Endothelial cell of umbilical vein (primary cell): Measurements from ENCODE around the gene AGBL4. TPM values are rescaled to one million over a fixed set of nuclear protein-coding genes. Genes with fewer than 3 reads are reported as not detected.

Experiments
- BruUV-seq: library from RNA; stranded (reverse); fragments of 400-500 nt; replicated peaks from 2 replicates; lab custom pipeline; 2021; lab: Mats Ljungman, UMichigan
- CTCF ChIA-PET: fragments of 300-600, 350-600 bp; sonication (Branson Sonifier 250); formaldehyde crosslinking; loops from one replicate; lab custom pipeline; 2021; ENCODE audit warnings: antibody characterized with exemption, inconsistent platforms; lab: Charles Lee
- POLR2A ChIA-PET: fragments of 300-600, 350-600 bp; sonication (Branson Sonifier 250); formaldehyde crosslinking; loops from one replicate; lab custom pipeline; 2021; ENCODE audit warnings: antibody characterized with exemption, inconsistent platforms; lab: Charles Lee
- DNase-seq: peaks from one replicate; pipeline ENCODE4 v3.0.0-alpha.2; 2011; ENCODE audit warnings: low read depth, low spot score
- FAIRE-seq: peaks from 2 replicates; lab custom pipeline; 2011; peaks lifted over from hg19 to GRCh38; lab: Jason Lieb, UNC
- H2AFZ ChIP-seq: 2 replicates; pipeline ENCODE4 v1.6.0; 2012; ENCODE audit warnings: low read depth, low read length, control low read depth, inconsistent platforms
- H3K27ac ChIP-seq: 2 replicates; pipeline ENCODE4 v1.5.1; 2011; ENCODE audit warnings: low read depth, mild to moderate bottlenecking, control low read depth, low read length, moderate library complexity; ENCODE audit not compliant: insufficient read depth
- H3K27me3 ChIP-seq, 2 experiments: 2 replicates each; pipeline versions ENCODE4 v1.6.0 to v1.6.1; 2011; ENCODE audit warnings: low read length in 2 of 2, mixed read lengths in 1 of 2; ENCODE audit not compliant: control insufficient read depth in 2 of 2, insufficient read depth in 2 of 2
- H3K36me3 ChIP-seq, 2 experiments: 2 replicates in 1 of 2; 3 replicates in 1 of 2; pipeline ENCODE4 v1.5.1; 2011; ENCODE audit warnings: low read length in 2 of 2, mild to moderate bottlenecking in 1 of 2, moderate library complexity in 1 of 2; ENCODE audit not compliant: control insufficient read depth in 2 of 2, insufficient read depth in 2 of 2; ENCODE audit errors: extremely low read depth in 1 of 2
- H3K4me1 ChIP-seq: 3 replicates; pipeline ENCODE4 v1.5.1; 2011; ENCODE audit warnings: mild to moderate bottlenecking, low read length; ENCODE audit not compliant: control insufficient read depth, insufficient read depth; ENCODE audit errors: extremely low read depth
- H3K4me2 ChIP-seq: 2 replicates; pipeline ENCODE4 v1.6.1; 2011; ENCODE audit warnings: low read length, control low read depth, mixed read lengths; ENCODE audit not compliant: insufficient read depth
- H3K4me3 ChIP-seq, 3 experiments: fragments of 200-600 bp in 1 of 3; sonication (generic), shearing (Covaris generic) in 1 of 3; replicated peaks in 1 of 3; 2 replicates each; pipeline ENCODE4 v1.5.1; 2011 to 2016; ENCODE audit warnings: control low read depth in 3 of 3, low read length in 3 of 3, mild to moderate bottlenecking in 2 of 3, inconsistent platforms in 1 of 3, low read depth in 1 of 3, moderate library complexity in 1 of 3; ENCODE audit not compliant: insufficient read depth in 1 of 3
- H3K79me2 ChIP-seq: 2 replicates; pipeline ENCODE4 v1.6.0; 2012; ENCODE audit warnings: low read length, inconsistent platforms; ENCODE audit not compliant: control insufficient read depth, insufficient read depth
- H3K9ac ChIP-seq: replicated peaks from 2 replicates; pipeline ENCODE3; 2011; ENCODE audit warnings: low read length, control low read depth; ENCODE audit not compliant: insufficient read depth; ENCODE audit errors: extremely low read depth
- H3K9me1 ChIP-seq: replicated peaks from 3 replicates; pipeline ENCODE4 v1.6.0; 2011; ENCODE audit warnings: mild to moderate bottlenecking, low read length; ENCODE audit not compliant: control insufficient read depth, insufficient read depth; ENCODE audit errors: extremely low read depth
- H3K9me3 ChIP-seq: replicated peaks from 2 replicates; pipeline ENCODE4 v1.5.1; 2012; ENCODE audit warnings: low read length, inconsistent platforms; ENCODE audit not compliant: control insufficient read depth, insufficient read depth
- H4K20me1 ChIP-seq: replicated peaks from 2 replicates; pipeline ENCODE3; 2011; ENCODE audit warnings: mild to moderate bottlenecking, low read length; ENCODE audit not compliant: control insufficient read depth, insufficient read depth; ENCODE audit errors: extremely low read depth
- EZH2 ChIP-seq: IDR thresholded peaks from 2 replicates; pipeline ENCODE4 v1.6.1; 2012; ENCODE audit warnings: borderline replicate concordance, low read depth, mild to moderate bottlenecking, moderate library complexity, low read length, inconsistent platforms; ENCODE audit not compliant: severe bottlenecking
- FOS ChIP-seq: IDR thresholded peaks from 2 replicates; pipeline ENCODE4 v1.6.1; 2011; ENCODE audit warnings: mild to moderate bottlenecking, low read length, moderate library complexity, borderline replicate concordance; ENCODE audit not compliant: insufficient read depth
- GATA2 ChIP-seq: IDR thresholded peaks from 2 replicates; pipeline ENCODE4 v1.7.0; 2011; ENCODE audit warnings: low read depth, mild to moderate bottlenecking, moderate library complexity, mixed read lengths, low read length; ENCODE audit not compliant: insufficient read length, insufficient read depth
- JUN ChIP-seq: IDR thresholded peaks from 2 replicates; pipeline ENCODE4 v1.6.1; 2011; ENCODE audit warnings: borderline replicate concordance, low read depth; ENCODE audit not compliant: insufficient read length, insufficient read depth
- MYC ChIP-seq: IDR thresholded peaks from one replicate; pipeline ENCODE4 v1.6.1; 2011; ENCODE audit warnings: mild to moderate bottlenecking, low read depth, low read length
- POLR2A ChIP-seq: IDR thresholded peaks from 2 replicates; pipeline ENCODE4 v1.6.1; 2012; ENCODE audit warnings: low read depth, mild to moderate bottlenecking, control low read depth, low read length
- POLR2AphosphoS5 ChIP-seq: IDR thresholded peaks from 2 replicates; pipeline ENCODE4 v1.6.1; 2012; ENCODE audit warnings: low read depth, mild to moderate bottlenecking, control low read depth, low read length, moderate library complexity; ENCODE audit not compliant: insufficient read depth
- dilution Hi-C: fragments of 300-500 bp; cut with MboI; formaldehyde crosslinking; loops from one replicate; pipeline ENCODE4 v1.15.0; 2019; ENCODE audit warnings: low sequenced_read_pairs; ENCODE audit not compliant: extremely low pct_ligation_motif_present
- intact Hi-C: fragments of 100-400 bp; cut with micrococcal nuclease; formaldehyde crosslinking; loops from one replicate; pipeline ENCODE4 v1.10.0; 2022
- polyA plus RNA-seq, 4 experiments: library from polyadenylated mRNA; depleted of rRNA in 3 of 4; stranded (reverse) in 3 of 4; unstranded in 1 of 4; fragments of >200 nt; gene quantifications; 2 replicates each; pipeline versions ENCODE4 v1.2.1 to v1.2.3, GENCODE V29; 2011 to 2012; ENCODE audit warnings: missing spikeins in 1 of 4
- total RNA-seq: library from RNA; stranded (reverse); gene quantifications from 2 replicates; pipeline ENCODE4 v1.2.3, GENCODE V29; 2021
- TF ChIP-seq, protein P1 (sequence below): IDR thresholded peaks from 2 replicates; pipeline ENCODE4 v1.6.1; 2011; ENCODE audit not compliant: insufficient read depth, insufficient read length
- TF ChIP-seq, protein P2 (sequence below), 2 donors: IDR thresholded peaks; 1 replicate in 1 of 2; 2 replicates in 1 of 2; pipeline ENCODE4 v1.5.1; 2011; ENCODE audit warnings: low read length in 2 of 2, mild to moderate bottlenecking in 2 of 2, moderate library complexity in 2 of 2, control low read depth in 1 of 2, inconsistent platforms in 1 of 2, low read depth in 1 of 2; ENCODE audit not compliant: insufficient read depth in 1 of 2; ENCODE audit errors: extremely low read depth in 1 of 2

AGBL4 gene
- total and polyA plus RNA-seq, 2 donors (not counting 3 experiments of a cell fraction or from before 2014, with no cell fraction given), result not detected

DNA sequence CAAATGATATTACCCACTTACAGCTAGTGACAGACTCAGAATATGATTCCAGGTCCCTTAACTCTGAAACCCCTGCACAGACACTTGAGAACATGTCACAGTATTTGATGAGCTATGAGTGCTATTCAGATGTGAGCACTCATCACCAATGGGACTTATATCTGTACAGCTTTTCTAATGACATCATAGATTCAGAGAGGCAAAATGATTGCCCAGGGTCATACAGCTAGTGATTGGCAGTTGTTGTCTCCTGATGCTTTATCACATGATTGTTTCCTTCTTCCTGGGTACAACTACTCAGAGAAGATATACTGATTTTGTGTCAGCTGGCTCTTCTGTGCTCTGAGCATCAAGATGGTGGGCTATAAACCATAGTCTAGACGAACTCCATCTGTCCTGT lies 819.0 kb downstream of the AGBL4 start:
- Histone ChIP-seq H3K27ac (no peak overlapping the region), H3K79me2 (no peaks in the 10 kb centered on the region), H4K20me1 (no peaks in the 10 kb centered on the region), H3K4me1 (no peaks in the 10 kb centered on the region), H3K4me3 (no peak overlapping the region), H3K36me3 (no peaks in the 10 kb centered on the region), H3K9me1 (no peaks in the 10 kb centered on the region), H3K4me2 (no peak overlapping the region), H3K27me3 (no peaks in the 10 kb centered on the region), H2AFZ (no peak overlapping the region), H3K9me3 (peaks cover 1% of the 10 kb centered on the region), H3K9ac (no peak overlapping the region)
- CTCF ChIA-PET, result no interaction called here
- TF ChIP-seq EZH2 (no peak), FOS (no peak), MYC (no peak), POLR2A (no peak), JUN (no peak), GATA2 (no peak), POLR2AphosphoS5 (no peak)
- TF ChIP-seq, protein P1, sequence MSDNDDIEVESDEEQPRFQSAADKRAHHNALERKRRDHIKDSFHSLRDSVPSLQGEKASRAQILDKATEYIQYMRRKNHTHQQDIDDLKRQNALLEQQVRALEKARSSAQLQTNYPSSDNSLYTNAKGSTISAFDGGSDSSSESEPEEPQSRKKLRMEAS, result no peak
- TF ChIP-seq, protein P2, sequence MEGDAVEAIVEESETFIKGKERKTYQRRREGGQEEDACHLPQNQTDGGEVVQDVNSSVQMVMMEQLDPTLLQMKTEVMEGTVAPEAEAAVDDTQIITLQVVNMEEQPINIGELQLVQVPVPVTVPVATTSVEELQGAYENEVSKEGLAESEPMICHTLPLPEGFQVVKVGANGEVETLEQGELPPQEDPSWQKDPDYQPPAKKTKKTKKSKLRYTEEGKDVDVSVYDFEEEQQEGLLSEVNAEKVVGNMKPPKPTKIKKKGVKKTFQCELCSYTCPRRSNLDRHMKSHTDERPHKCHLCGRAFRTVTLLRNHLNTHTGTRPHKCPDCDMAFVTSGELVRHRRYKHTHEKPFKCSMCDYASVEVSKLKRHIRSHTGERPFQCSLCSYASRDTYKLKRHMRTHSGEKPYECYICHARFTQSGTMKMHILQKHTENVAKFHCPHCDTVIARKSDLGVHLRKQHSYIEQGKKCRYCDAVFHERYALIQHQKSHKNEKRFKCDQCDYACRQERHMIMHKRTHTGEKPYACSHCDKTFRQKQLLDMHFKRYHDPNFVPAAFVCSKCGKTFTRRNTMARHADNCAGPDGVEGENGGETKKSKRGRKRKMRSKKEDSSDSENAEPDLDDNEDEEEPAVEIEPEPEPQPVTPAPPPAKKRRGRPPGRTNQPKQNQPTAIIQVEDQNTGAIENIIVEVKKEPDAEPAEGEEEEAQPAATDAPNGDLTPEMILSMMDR (IDR thresholded peaks at IDR 0.05; ENCODE audit: extremely low read depth in 1 of 2, insufficient read depth in 1 of 2, low read depth in 1 of 2, low read length in 2 of 2), result no peak
- no TSS peak for BruUV-seq
- DNase-seq (no peak), FAIRE-seq (no peak)
- POLR2A ChIA-PET, result no interaction called here
- dilution Hi-C loops, result no loop called here
- intact Hi-C loops, result no loop called here
